Stomach (tissue), 9 donors: Measurements from ENCODE around the gene ZNF646. TPM values are rescaled to one million over a fixed set of nuclear protein-coding genes. Genes with fewer than 3 reads are reported as not detected.

Source experiments
- DNase-seq, 2 donors: peaks; one replicate each; pipeline versions ENCODE4 v3.0.0 to v3.0.0-alpha.2; 2013 to 2019
- H3K27ac ChIP-seq, 5 donors: fragments of 200-600 bp in 4 of 5; sonication (generic) in 4 of 5; one replicate each; pipeline ENCODE4 v1.5.1; 2013 to 2019; ENCODE audit warnings: mild to moderate bottlenecking in 1 of 5, moderate library complexity in 1 of 5
- H3K27me3 ChIP-seq, 3 donors: fragments of 200-600 bp; sonication (generic); one replicate each; pipeline ENCODE4 v1.5.1; 2017 to 2019; ENCODE audit warnings: mixed run types in 1 of 3
- H3K36me3 ChIP-seq, 4 donors: fragments of 200-600 bp; sonication (generic); 1 replicate in 3 of 4; 2 replicates in 1 of 4; pipeline ENCODE4 v1.5.1; 2016 to 2019
- H3K4me1 ChIP-seq, 4 donors: fragments of 200-600 bp; sonication (generic); one replicate each; pipeline ENCODE4 v1.5.1; 2016 to 2019
- H3K4me3 ChIP-seq, 4 donors: fragments of 200-600 bp; sonication (generic) in 3 of 4; one replicate each; pipeline ENCODE4 v1.5.1; 2016 to 2019; ENCODE audit warnings: mild to moderate bottlenecking in 1 of 4
- H3K9me3 ChIP-seq, 4 donors: fragments of 200-600 bp; sonication (generic); one replicate each; pipeline ENCODE4 v1.5.1; 2016 to 2019
- CTCF ChIP-seq, 7 experiments: fragments of 450-650 bp in 4 of 7; fragments of 200-600 bp in 3 of 7; sonication (generic) in 3 of 7; IDR thresholded peaks; one replicate each; pipeline ENCODE4 v1.5.1; 2016 to 2019; ENCODE audit warnings: antibody characterized with exemption in 7 of 7, control low read depth in 2 of 7, mild to moderate bottlenecking in 1 of 7
- EP300 ChIP-seq: sonication (generic); formaldehyde crosslinking; IDR thresholded peaks from one replicate; pipeline ENCODE4 v1.6.1; 2017; ENCODE audit warnings: antibody characterized with exemption
- POLR2A ChIP-seq, 4 donors: fragments of 450-650 bp; IDR thresholded peaks; one replicate each; pipeline ENCODE4 v1.6.1; 2016; ENCODE audit warnings: antibody characterized with exemption in 4 of 4, control low read depth in 2 of 4, mild to moderate bottlenecking in 1 of 4, moderate library complexity in 1 of 4
- POLR2AphosphoS5 ChIP-seq, 3 donors: sonication (generic); formaldehyde crosslinking; IDR thresholded peaks; one replicate each; pipeline ENCODE4 v1.6.1; 2016; ENCODE audit warnings: antibody characterized with exemption in 3 of 3
- WGBS, 5 donors: extraction: QIAGEN DNeasy Blood & Tissue Kit in 3 of 5; methylation state at CpG; one replicate each; pipeline versions ENCODE4 v1.1.5 to v1.1.7; 2013 to 2018; 5-methylcytosine and 5-hydroxymethylcytosine counted together
- intact Hi-C: fragments of 100-400 bp; cut with DNase I; formaldehyde crosslinking; loops from one replicate; pipeline ENCODE4 v1.15.1; 2023; ENCODE audit warnings: low total_unique reads
- polyA plus RNA-seq, 3 donors: library from polyadenylated mRNA; stranded (reverse); fragments of 200-250 nt; gene quantifications; one replicate each; pipeline ENCODE4 v1.2.3, GENCODE V29; 2013
- total RNA-seq, 5 donors: library from RNA; depleted of rRNA; stranded (reverse); fragments of >200 nt; gene quantifications; one replicate each; pipeline versions ENCODE4 v1.1.0 to v1.2.3, GENCODE V29; 2014 to 2016
- donor health status: healthy with polysubstance abuse.
- donor health status: Bipolar disorder and iron deficiency.
- donor health status: healthy.

The ZNF646 gene
- total and polyA plus RNA-seq, 8 donors, result 2.1 to 13.4 (median 7.7) TPM

DNA sequence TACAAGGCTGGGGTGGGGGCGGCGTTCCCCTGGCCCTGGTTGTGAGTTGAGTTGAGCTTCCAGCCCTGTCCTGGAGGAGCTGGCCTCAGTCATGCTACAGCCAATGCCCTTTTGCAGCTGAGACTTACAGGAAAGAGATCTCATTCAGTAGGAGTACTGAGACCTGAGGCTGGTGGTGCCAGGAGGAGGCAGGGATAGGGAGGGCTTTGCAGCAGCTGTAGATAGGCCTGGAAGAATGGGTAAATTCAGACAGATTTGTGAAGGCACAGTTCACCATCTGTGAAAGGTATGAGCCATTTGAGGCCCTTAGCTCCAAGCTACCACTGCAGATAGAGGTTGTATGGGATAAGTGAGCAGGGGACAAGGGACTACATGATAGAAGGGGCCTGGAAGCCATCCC, 35.2 kb upstream of the ZNF646 start:
- no peak for TF ChIP-seq CTCF (IDR thresholded peaks at IDR 0.05)
- no peak for TF ChIP-seq POLR2AphosphoS5 (IDR thresholded peaks at IDR 0.05)
- no peak for TF ChIP-seq EP300
- TF ChIP-seq POLR2A (IDR thresholded peaks at IDR 0.05), result no peak
- intact Hi-C loops, result no loop called here
- Histone ChIP-seq H3K36me3 (peaks cover 41 to 90% (median 86%) of the 10 kb centered on the region in 4 donors), H3K27ac (no peak overlapping the region), H3K9me3 (no peaks in the 10 kb centered on the region), H3K4me3 (no peak overlapping the region), H3K4me1 (peaks cover 5 to 37% (median 15%) of the 10 kb centered on the region in 4 donors), H3K27me3 (no peaks in the 10 kb centered on the region)
- WGBS, 5 donors, result 90 to 100% (median 99%) methylated on average over 2 of the region's 2 CpGs
- no peak for DNase-seq

DNA sequence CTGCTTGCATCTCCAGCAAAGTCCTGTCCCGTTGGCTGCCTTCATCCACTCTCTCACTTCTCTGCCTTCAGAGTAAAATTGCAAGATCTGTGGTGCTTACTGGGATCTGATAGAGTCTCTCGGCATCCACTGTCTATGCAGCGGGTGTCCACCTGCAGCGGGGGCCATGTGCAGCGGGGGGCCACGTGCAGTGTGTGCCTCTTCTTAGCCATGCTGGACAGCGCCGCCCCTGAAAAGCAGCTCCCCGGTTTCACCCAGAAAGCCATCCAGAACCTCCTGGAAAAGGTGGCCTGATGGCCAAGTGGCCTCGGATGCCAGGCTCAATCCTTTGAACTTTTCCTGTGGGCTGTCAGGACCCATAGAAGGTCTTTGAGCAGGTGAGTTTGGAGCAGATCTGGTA, 31.4 kb upstream of the ZNF646 start:
- Histone ChIP-seq H3K27ac (no peak overlapping the region), H3K4me1 (peaks cover 0 to 7% (median 3%) of the 10 kb centered on the region in 4 donors), H3K9me3 (no peaks in the 10 kb centered on the region), H3K36me3 (peaks cover 27 to 58% (median 56%) of the 10 kb centered on the region in 4 donors), H3K4me3 (no peak overlapping the region), H3K27me3 (no peaks in the 10 kb centered on the region)
- DNase-seq, result no peak
- TF ChIP-seq EP300 (no peak), POLR2A (IDR thresholded peaks at IDR 0.05) (no peak), POLR2AphosphoS5 (IDR thresholded peaks at IDR 0.05) (no peak), CTCF (IDR thresholded peaks at IDR 0.05) (no peak)
- intact Hi-C loops, result no loop called here
- 87 to 92% (median 89%) methylated on average over 9 to 10 of the region's 10 CpGs for WGBS, 5 donors

- WGBS, 5 donors, result 74 to 93% (median 88%) methylated on average over 1 of the region's 1 CpG
- intact Hi-C loops, result no loop called here
- H3K27ac ChIP-seq, result no peak overlapping the region
- H3K4me1 ChIP-seq, result peaks cover 0 to 7% (median 3%) of the 10 kb centered on the region in 4 donors
- no peaks in the 10 kb centered on the region for H3K9me3 ChIP-seq
- no peaks in the 10 kb centered on the region for H3K27me3 ChIP-seq
- TF ChIP-seq POLR2A (IDR thresholded peaks at IDR 0.05) (no peak), POLR2AphosphoS5 (IDR thresholded peaks at IDR 0.05) (no peak), CTCF (IDR thresholded peaks at IDR 0.05) (no peak), EP300 (no peak)
- peaks cover 22 to 53% (median 51%) of the 10 kb centered on the region in 4 donors for H3K36me3 ChIP-seq
- DNase-seq, result no peak
- H3K4me3 ChIP-seq, result no peak overlapping the region
Measured at GRCh38 chr16:31043352-31043751, 30.9 kb upstream of the ZNF646 start.

- no peak overlapping the region for H3K27ac ChIP-seq
- H3K9me3 ChIP-seq, result no peaks in the 10 kb centered on the region
- H3K36me3 ChIP-seq, result peaks cover 16 to 47% (median 45%) of the 10 kb centered on the region in 4 donors
- no peaks in the 10 kb centered on the region for H3K27me3 ChIP-seq
- intact Hi-C loops, result no loop called here
- peaks cover 0 to 7% (median 3%) of the 10 kb centered on the region in 4 donors for H3K4me1 ChIP-seq
- H3K4me3 ChIP-seq, result no peak overlapping the region
- TF ChIP-seq POLR2A (IDR thresholded peaks at IDR 0.05), result no peak
- no peak for TF ChIP-seq POLR2AphosphoS5 (IDR thresholded peaks at IDR 0.05)
- no peak for TF ChIP-seq CTCF (IDR thresholded peaks at IDR 0.05)
- no peak for TF ChIP-seq EP300
- 84 to 90% (median 86%) methylated on average over 4 of the region's 4 CpGs for WGBS, 5 donors
- DNase-seq, result no peak
Measured at GRCh38 chr16:31043898-31044481, 30.2 kb upstream of the ZNF646 start.
